Naive thymus-derived CD4-positive, alpha-beta T cell (primary cell): Measurements from ENCODE around the gene ART3. TPM values are rescaled to one million over a fixed set of nuclear protein-coding genes. Genes with fewer than 3 reads are reported as not detected.

ENCODE experiments used
- ATAC-seq: fragments of 150-1000 bp; cut with Tn5 transposase; 2 replicates; pipeline ENCODE4 v1.10.0; 2021; ENCODE audit warnings: mild to moderate bottlenecking, moderate library complexity
- CTCF ChIA-PET: fragments of 350-600 bp; sonication (Branson Sonifier 250); formaldehyde crosslinking; loops from one replicate; lab custom pipeline; 2021; ENCODE audit warnings: antibody characterized with exemption; lab: Charles Lee
- POLR2A ChIA-PET: fragments of 350-600 bp; sonication (Branson Sonifier 250); formaldehyde crosslinking; loops from one replicate; lab custom pipeline; 2021; ENCODE audit warnings: antibody characterized with exemption, inconsistent platforms; lab: Charles Lee
- DNase-seq, 9 donors: peaks; one replicate each; pipeline versions ENCODE4 v3.0.0 to v3.0.0-alpha.2; 2020 to 2022; ENCODE audit warnings: mixed read lengths in 1 of 9
- H3K27ac ChIP-seq: one replicate; pipeline ENCODE4 v1.7.0; 2013; ENCODE audit warnings: mild to moderate bottlenecking, low read depth, low read length, moderate library complexity
- H3K27me3 ChIP-seq, 2 donors: one replicate each; pipeline ENCODE4 v1.7.0; 2013; ENCODE audit warnings: low read length in 2 of 2, mild to moderate bottlenecking in 2 of 2, moderate library complexity in 2 of 2; ENCODE audit not compliant: control insufficient read depth in 2 of 2, insufficient read depth in 2 of 2
- H3K36me3 ChIP-seq, 3 experiments: 1 replicate in 2 of 3; 2 replicates in 1 of 3; pipeline ENCODE4 v1.7.0; 2013; ENCODE audit warnings: low read length in 3 of 3, mild to moderate bottlenecking in 3 of 3, moderate library complexity in 1 of 3; ENCODE audit not compliant: insufficient read depth in 3 of 3, control insufficient read depth in 2 of 3
- H3K4me1 ChIP-seq, 2 donors: one replicate each; pipeline ENCODE4 v1.7.0; 2013; ENCODE audit warnings: low read length in 2 of 2, mild to moderate bottlenecking in 2 of 2, moderate library complexity in 1 of 2; ENCODE audit not compliant: control insufficient read depth in 2 of 2, insufficient read depth in 2 of 2
- H3K4me3 ChIP-seq: 2 replicates; pipeline ENCODE4 v1.7.0; 2013; ENCODE audit warnings: mild to moderate bottlenecking, low read length
- H3K9me3 ChIP-seq, 3 experiments: 1 replicate in 2 of 3; 2 replicates in 1 of 3; pipeline ENCODE4 v1.7.0; 2013; ENCODE audit warnings: low read length in 3 of 3; ENCODE audit not compliant: control insufficient read depth in 2 of 3
- H3K27ac Mint-ChIP-seq, 9 donors: one replicate each; pipeline ENCODE4 v1.8.0; 2020 to 2022; ENCODE audit warnings: mixed read lengths in 9 of 9, mild to moderate bottlenecking in 8 of 9, moderate library complexity in 5 of 9, inconsistent platforms in 2 of 9
- H3K27me3 Mint-ChIP-seq, 5 donors: one replicate each; pipeline ENCODE4 v1.8.0; 2021 to 2022; ENCODE audit warnings: mixed read lengths in 5 of 5, mild to moderate bottlenecking in 1 of 5
- H3K36me3 Mint-ChIP-seq, 5 donors: one replicate each; pipeline ENCODE4 v1.8.0; 2020 to 2022; ENCODE audit warnings: mixed read lengths in 5 of 5, mild to moderate bottlenecking in 3 of 5, inconsistent platforms in 1 of 5
- H3K4me1 Mint-ChIP-seq, 7 donors: one replicate each; pipeline ENCODE4 v1.8.0; 2020 to 2022; ENCODE audit warnings: mixed read lengths in 7 of 7, mild to moderate bottlenecking in 3 of 7, inconsistent platforms in 1 of 7
- H3K4me3 Mint-ChIP-seq, 10 donors: one replicate each; pipeline ENCODE4 v1.8.0; 2020 to 2022; ENCODE audit warnings: mild to moderate bottlenecking in 10 of 10, mixed read lengths in 10 of 10, moderate library complexity in 6 of 10, inconsistent platforms in 2 of 10
- H3K9me3 Mint-ChIP-seq, 11 donors: one replicate each; pipeline ENCODE4 v1.8.0; 2020 to 2022; ENCODE audit warnings: mixed read lengths in 11 of 11, mild to moderate bottlenecking in 4 of 11, inconsistent platforms in 1 of 11, moderate library complexity in 1 of 11
- intact Hi-C, 2 donors: fragments of 100-400 bp; cut with micrococcal nuclease; formaldehyde crosslinking; loops; one replicate each; pipeline ENCODE4 v1.15.1; 2023
- polyA plus RNA-seq, 2 donors: library from polyadenylated mRNA; unstranded; fragments of 300-500 nt; fragmentation: Illumina TruSeq; gene quantifications; one replicate each; pipeline ENCODE4 v1.2.3, GENCODE V29; 2021
- total RNA-seq, 6 experiments: library from RNA in 5 of 6; stranded (reverse) in 5 of 6; gene quantifications; 1 replicate in 5 of 6; 2 replicates in 1 of 6; pipeline ENCODE4 v1.2.3 and lab custom pipeline; 2021 to 2026

Gene ART3, protein sequence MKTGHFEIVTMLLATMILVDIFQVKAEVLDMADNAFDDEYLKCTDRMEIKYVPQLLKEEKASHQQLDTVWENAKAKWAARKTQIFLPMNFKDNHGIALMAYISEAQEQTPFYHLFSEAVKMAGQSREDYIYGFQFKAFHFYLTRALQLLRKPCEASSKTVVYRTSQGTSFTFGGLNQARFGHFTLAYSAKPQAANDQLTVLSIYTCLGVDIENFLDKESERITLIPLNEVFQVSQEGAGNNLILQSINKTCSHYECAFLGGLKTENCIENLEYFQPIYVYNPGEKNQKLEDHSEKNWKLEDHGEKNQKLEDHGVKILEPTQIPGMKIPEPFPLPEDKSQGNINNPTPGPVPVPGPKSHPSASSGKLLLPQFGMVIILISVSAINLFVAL
- total RNA-seq = not detected
- not detected for polyA plus RNA-seq
- total RNA-seq (lab: John Stamatoyannopoulos, UW) = not detected

DNA sequence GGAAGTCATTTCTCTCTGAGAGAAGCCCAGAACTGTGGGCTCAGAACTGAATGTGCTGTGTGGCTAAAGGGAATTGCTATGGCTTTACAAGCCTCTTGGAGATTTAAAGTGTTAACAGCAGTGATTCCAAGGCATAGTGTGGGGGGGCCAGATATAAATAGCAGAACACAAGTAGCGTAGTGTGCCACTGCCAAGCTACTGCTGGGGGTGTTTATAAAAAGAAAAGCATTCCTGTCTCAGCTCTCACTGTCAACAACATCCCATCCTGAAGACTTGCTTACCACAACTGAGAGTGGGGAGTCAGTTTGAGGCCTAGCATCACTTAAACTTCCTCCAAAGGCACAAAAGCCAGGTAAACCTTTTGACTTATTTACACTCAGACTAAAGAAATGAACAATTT is at the start of gene ART3:
Gene ART3 (plus strand): TSS at position 242 of the 400 bp plus-strand sequence. CDS start 1,181 bp downstream, outside the sequence.
- ATAC-seq (no peak), DNase-seq (no peak)
- Mint-ChIP-seq H3K9me3 (no peaks in the 10 kb centered on the region), H3K4me1 (no peaks in the 10 kb centered on the region), H3K36me3 (no peaks in the 10 kb centered on the region), H3K27ac (no peak within 1 kb of the TSS), H3K4me3 (no peak within 1 kb of the TSS), H3K27me3 (peaks cover 5 to 18% (median 6%) of the 10 kb centered on the region in 5 donors)
- H3K4me3 ChIP-seq = no peak within 1 kb of the TSS
- H3K9me3 ChIP-seq = no peaks in the 10 kb centered on the region
- H3K27ac ChIP-seq = no peak within 1 kb of the TSS
- ChIA-PET POLR2A (no interaction called here), CTCF (no interaction called here)
- no peaks in the 10 kb centered on the region for H3K36me3 ChIP-seq
- intact Hi-C loops = no loop called here
- no peaks in the 10 kb centered on the region for H3K27me3 ChIP-seq
- no peaks in the 10 kb centered on the region for H3K4me1 ChIP-seq

DNA sequence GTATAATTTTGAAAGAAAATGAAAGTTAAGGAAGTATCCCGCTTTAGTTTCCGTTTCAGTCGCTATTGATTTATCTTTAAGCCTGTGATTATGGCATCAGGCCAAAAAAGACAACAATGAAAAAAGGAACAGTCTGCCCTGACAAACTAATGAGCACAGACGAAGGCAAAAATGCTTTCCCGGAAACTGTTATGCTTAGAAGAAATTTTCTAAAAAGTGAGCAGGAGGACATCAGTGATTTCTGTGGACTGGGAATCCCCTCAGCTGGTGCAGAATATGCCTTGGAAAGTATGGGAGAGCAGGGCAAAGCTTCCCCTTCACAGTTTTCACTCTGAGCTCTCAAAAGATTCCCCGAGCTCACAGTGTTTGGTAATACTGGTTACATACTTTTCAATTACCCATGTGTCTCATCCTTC is 46.2 kb upstream of the ART3 start:
- H3K9me3 Mint-ChIP-seq = no peaks in the 10 kb centered on the region
- peak in 7 of 9 donors; percentile 19 to 51 (median 40) for DNase-seq
- Histone ChIP-seq H3K4me3 (peak overlapping the region; percentile 18), H3K4me1 (peaks cover 0 to 4% of the 10 kb centered on the region in 2 donors), H3K36me3 (no peaks in the 10 kb centered on the region), H3K27me3 (no peaks in the 10 kb centered on the region), H3K9me3 (no peaks in the 10 kb centered on the region), H3K27ac (peak overlapping the region; percentile 6)
- CTCF ChIA-PET = no interaction called here
- H3K27ac Mint-ChIP-seq = peak overlapping the region; percentile 24 to 92 (median 57)
- H3K27me3 Mint-ChIP-seq = peaks cover 0 to 2% (median 0%) of the 10 kb centered on the region in 5 donors
- ATAC-seq = peak; percentile 24
- POLR2A ChIA-PET = no interaction called here
- peaks cover 13 to 36% (median 28%) of the 10 kb centered on the region in 7 donors for H3K4me1 Mint-ChIP-seq
- peak overlapping the region; percentile 30 to 85 (median 74) for H3K4me3 Mint-ChIP-seq
- intact Hi-C loops = no loop called here
- H3K36me3 Mint-ChIP-seq = peaks cover 0 to 3% (median 0%) of the 10 kb centered on the region in 5 donors

DNA sequence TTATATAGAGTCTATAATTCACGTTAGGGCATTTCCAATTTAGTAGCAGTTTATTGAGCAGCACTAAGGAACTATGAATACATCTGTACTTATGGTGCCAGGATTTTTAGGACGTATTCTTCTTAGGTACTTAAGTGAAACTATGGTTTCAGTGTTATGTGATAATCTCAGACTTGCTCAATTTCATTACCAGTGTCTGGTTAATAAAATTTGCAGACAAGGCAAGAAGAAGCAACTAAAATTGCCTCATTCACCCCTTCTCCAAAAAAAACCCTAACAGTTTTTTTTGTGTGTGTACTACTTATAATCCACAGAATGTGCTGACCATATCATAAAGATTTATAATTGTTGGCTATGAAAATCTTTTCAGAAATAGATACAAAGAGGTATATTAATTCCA is 45.2 kb upstream of the ART3 start:
- DNase-seq (no peak), ATAC-seq (no peak)
- H3K27me3 ChIP-seq = no peaks in the 10 kb centered on the region
- no peaks in the 10 kb centered on the region for H3K9me3 ChIP-seq
- H3K36me3 ChIP-seq = no peaks in the 10 kb centered on the region
- Mint-ChIP-seq H3K27me3 (peaks cover 0 to 2% (median 0%) of the 10 kb centered on the region in 5 donors), H3K27ac (peak overlapping the region in 1 of 9 donors; percentile 23), H3K36me3 (peaks cover 0 to 2% (median 0%) of the 10 kb centered on the region in 5 donors), H3K4me1 (peaks cover 8 to 29% (median 19%) of the 10 kb centered on the region in 7 donors), H3K9me3 (no peaks in the 10 kb centered on the region), H3K4me3 (no peak overlapping the region)
- intact Hi-C loops = no loop called here
- CTCF ChIA-PET = no interaction called here
- H3K4me3 ChIP-seq = no peak overlapping the region
- H3K4me1 ChIP-seq = peaks cover 0 to 4% of the 10 kb centered on the region in 2 donors
- POLR2A ChIA-PET = no interaction called here
- H3K27ac ChIP-seq = no peak overlapping the region

DNA sequence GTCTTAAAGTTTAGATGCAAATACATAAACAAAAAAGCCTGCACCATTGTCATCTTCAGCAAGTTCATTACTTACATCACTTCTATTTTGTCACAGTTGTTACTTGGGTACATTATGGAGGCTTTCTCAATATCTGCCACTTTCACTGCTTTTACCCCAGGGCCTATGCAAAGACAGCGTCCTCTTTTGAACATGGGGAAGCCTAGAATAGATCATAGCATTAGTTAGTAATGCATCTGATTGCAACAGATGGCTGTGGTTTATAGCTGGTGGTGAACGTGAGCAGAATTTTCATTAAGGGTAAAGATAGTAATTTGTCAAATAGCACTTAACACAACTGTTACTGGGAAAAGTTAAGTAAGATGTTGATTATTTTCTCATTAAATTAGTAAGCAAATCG is 39.4 kb upstream of the ART3 start:
- no peak overlapping the region for H3K27ac Mint-ChIP-seq
- intact Hi-C loops = no loop called here
- DNase-seq (no peak), ATAC-seq (peak; percentile 60)
- H3K27me3 ChIP-seq = no peaks in the 10 kb centered on the region
- H3K4me1 ChIP-seq = no peaks in the 10 kb centered on the region
- ChIA-PET CTCF (no interaction called here), POLR2A (no interaction called here)
- H3K36me3 Mint-ChIP-seq = no peaks in the 10 kb centered on the region
- H3K9me3 Mint-ChIP-seq = no peaks in the 10 kb centered on the region
- no peaks in the 10 kb centered on the region for H3K9me3 ChIP-seq
- no peak overlapping the region for H3K27ac ChIP-seq
- H3K27me3 Mint-ChIP-seq = peaks cover 0 to 2% (median 0%) of the 10 kb centered on the region in 5 donors
- peaks cover 0 to 14% (median 0%) of the 10 kb centered on the region in 7 donors for H3K4me1 Mint-ChIP-seq
- H3K36me3 ChIP-seq = no peaks in the 10 kb centered on the region
- H3K4me3 Mint-ChIP-seq = no peak overlapping the region
- no peak overlapping the region for H3K4me3 ChIP-seq

DNA sequence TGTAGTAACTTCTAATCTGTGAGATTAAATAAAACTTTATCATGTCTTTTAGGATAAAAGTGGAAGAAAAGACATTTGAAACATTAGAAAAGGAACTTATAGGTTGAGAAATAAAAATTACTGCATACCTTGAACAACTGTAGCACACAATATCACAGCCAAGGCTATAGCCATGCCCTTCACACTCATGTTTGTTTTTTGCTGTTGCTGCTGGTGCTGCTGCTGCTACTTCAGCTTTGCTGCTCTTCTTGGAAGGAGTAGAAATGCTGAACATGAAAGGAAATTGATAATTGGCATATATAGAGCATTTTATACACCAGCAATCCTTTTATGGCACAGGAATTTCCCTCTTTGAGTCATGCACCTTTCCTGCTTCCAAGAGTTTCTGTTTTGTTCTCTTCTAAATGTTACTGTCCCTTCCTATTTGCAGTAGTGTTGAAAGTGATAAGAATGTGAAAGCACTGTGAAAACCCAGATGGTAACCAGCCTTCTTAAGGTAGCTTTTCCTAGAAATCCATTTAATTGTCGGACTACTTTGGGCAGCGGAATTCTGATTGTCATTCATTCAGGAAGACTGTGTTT is 38.6 kb upstream of the ART3 start, which contains the start of gene CXCL11:
Gene CXCL11 (minus strand): TSS at position 272 of the 582 bp plus-strand sequence. CDS start 83 bp downstream, at position 189.
- no peaks in the 10 kb centered on the region for H3K9me3 Mint-ChIP-seq
- Histone ChIP-seq H3K4me3 (no peak within 1 kb of the TSS), H3K4me1 (no peaks in the 10 kb centered on the region), H3K9me3 (no peaks in the 10 kb centered on the region), H3K36me3 (no peaks in the 10 kb centered on the region), H3K27me3 (no peaks in the 10 kb centered on the region), H3K27ac (no peak within 1 kb of the TSS)
- H3K27me3 Mint-ChIP-seq = peaks cover 0 to 4% (median 2%) of the 10 kb centered on the region in 5 donors
- H3K4me1 Mint-ChIP-seq = peaks cover 0 to 14% (median 0%) of the 10 kb centered on the region in 7 donors
- intact Hi-C loops = loop anchor here in 1 of 2 donors (2.0 kb wide), 1 partner anchor 13 kb away; the partner anchor contains the start of gene CXCL10
- DNase-seq (no peak), ATAC-seq (no peak)
- no peaks in the 10 kb centered on the region for H3K36me3 Mint-ChIP-seq
- ChIA-PET CTCF (no interaction called here), POLR2A (no interaction called here)
- no peak within 1 kb of the TSS for H3K4me3 Mint-ChIP-seq
- H3K27ac Mint-ChIP-seq = no peak within 1 kb of the TSS

DNA sequence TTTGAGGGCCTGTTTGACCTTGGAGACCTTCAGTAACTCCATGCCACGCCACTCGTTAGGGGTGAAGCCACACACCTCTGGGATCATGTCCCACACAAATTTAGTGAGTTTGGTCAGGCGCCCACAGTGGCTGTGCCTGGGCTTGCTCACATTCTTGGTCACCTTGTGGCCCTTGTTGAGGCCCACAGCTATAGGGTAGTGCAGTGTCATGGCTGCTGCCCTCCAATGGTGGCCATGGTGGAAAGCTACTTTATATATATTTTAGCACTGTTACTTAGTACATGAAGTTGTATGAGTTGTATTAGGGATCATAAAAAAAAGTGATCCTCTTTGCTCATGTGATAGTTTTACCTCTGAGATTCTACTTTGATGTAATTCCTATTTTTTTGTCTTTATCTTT is 37.7 kb upstream of the ART3 start:
- H3K9me3 Mint-ChIP-seq = no peaks in the 10 kb centered on the region
- no peak for ATAC-seq

More for the DNA sequence above, 37.7 kb upstream of the ART3 start:
- no peaks in the 10 kb centered on the region for H3K9me3 ChIP-seq
- Mint-ChIP-seq H3K36me3 (no peaks in the 10 kb centered on the region), H3K4me3 (no peak overlapping the region), H3K27me3 (peaks cover 0 to 8% (median 0%) of the 10 kb centered on the region in 5 donors), H3K4me1 (peaks cover 0 to 17% (median 0%) of the 10 kb centered on the region in 7 donors), H3K27ac (no peak overlapping the region)
- CTCF ChIA-PET = interaction anchor here (0.5 kb wide), 1 partner anchor 59 kb away, joined by 4 read pairs; no protein-coding TSS in a partner anchor
- H3K4me1 ChIP-seq = no peaks in the 10 kb centered on the region
- no peak overlapping the region for H3K4me3 ChIP-seq
- no peak for DNase-seq
- intact Hi-C loops = loop anchor here in 1 of 2 donors (2.0 kb wide), 1 partner anchor 14 kb away; the partner anchor contains the start of gene CXCL10
- H3K27ac ChIP-seq = no peak overlapping the region
- POLR2A ChIA-PET = no interaction called here
- H3K27me3 ChIP-seq = no peaks in the 10 kb centered on the region
- no peaks in the 10 kb centered on the region for H3K36me3 ChIP-seq
